NCI-H1436 treated with DMSO at 0.1 percent for 48 hours (cell line): ENCODE results near the gene HLTF.
"Not testable (repeated sequence)": the region's sequence is repeated elsewhere in the genome, so short reads cannot be mapped to it uniquely, and the experiment has no call there.

Source experiments
- DNase-seq: peaks from one replicate; lab custom pipeline; 2025; lab: John Stamatoyannopoulos, UW

HLTF gene

GRCh38 chr3:148991219-148992026 is 94.9 kb downstream of the HLTF start, which contains the start of gene GYG1:
Gene GYG1, plus strand, starts transcription at chr3:148991540. Its CDS starts 101 bp downstream, at chr3:148991641.
- DNase-seq, result no peak

GRCh38 chr3:148990236-148990635 is 96.1 kb downstream of the HLTF start:
- DNase-seq, result no peak

- DNase-seq, result not testable (repeated sequence)
Measured at GRCh38 chr3:148987551-148987950, 98.8 kb downstream of the HLTF start.

- DNase-seq, result no peak
Measured at GRCh38 chr3:148981273-148981672, 105.1 kb downstream of the HLTF start.
